Measurements from ENCODE around the gene DTNA.
"Not testable (repeated sequence)": the region's sequence is repeated elsewhere in the genome, so short reads cannot be mapped to it uniquely, and the experiment has no call there.

DNA sequence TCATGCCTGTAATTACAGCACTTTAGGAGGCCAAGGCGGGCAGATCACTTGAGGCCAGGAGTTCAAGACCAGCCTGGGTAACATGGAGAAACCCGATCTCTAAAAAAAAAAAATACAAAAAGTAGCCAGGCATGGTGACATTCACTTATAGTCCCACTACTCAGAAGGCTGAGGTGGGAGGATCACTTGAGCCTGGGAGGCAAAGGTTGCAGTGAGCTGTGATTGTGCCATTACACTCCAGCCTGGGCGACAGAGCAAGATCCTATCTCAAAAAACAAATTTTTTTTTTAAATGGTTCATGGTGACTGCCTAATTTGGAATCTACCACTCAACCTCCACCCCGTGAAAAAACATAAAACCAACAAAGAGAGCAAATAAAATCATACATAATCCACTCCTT is 212.5 kb downstream of the DTNA start:
- TF ChIP-seq POLR2AphosphoS5 (IDR thresholded peaks at IDR 0.05; ENCODE audit: low read depth, low read length); KDM4A (IDR thresholded peaks at IDR 0.05; ENCODE audit: low read depth, low read length, severe bottlenecking); NANOG (IDR thresholded peaks at IDR 0.05; ENCODE audit: insufficient read depth, low read depth, low read length, poor library complexity, severe bottlenecking); ASH2L (IDR thresholded peaks at IDR 0.05; ENCODE audit: low read length); POLR2A (IDR thresholded peaks at IDR 0.05; ENCODE audit: control extremely low read depth in 1 of 2, low read depth in 2 of 2, low read length in 2 of 2); SP1 (IDR thresholded peaks at IDR 0.05; ENCODE audit: low read depth, low read length); EP300 (IDR thresholded peaks at IDR 0.05; ENCODE audit: borderline replicate concordance in 1 of 2, low read depth in 2 of 2, low read length in 2 of 2); SUZ12 (IDR thresholded peaks at IDR 0.05; ENCODE audit: low read length): not testable (repeated sequence)
- TF ChIP-seq, protein P1, sequence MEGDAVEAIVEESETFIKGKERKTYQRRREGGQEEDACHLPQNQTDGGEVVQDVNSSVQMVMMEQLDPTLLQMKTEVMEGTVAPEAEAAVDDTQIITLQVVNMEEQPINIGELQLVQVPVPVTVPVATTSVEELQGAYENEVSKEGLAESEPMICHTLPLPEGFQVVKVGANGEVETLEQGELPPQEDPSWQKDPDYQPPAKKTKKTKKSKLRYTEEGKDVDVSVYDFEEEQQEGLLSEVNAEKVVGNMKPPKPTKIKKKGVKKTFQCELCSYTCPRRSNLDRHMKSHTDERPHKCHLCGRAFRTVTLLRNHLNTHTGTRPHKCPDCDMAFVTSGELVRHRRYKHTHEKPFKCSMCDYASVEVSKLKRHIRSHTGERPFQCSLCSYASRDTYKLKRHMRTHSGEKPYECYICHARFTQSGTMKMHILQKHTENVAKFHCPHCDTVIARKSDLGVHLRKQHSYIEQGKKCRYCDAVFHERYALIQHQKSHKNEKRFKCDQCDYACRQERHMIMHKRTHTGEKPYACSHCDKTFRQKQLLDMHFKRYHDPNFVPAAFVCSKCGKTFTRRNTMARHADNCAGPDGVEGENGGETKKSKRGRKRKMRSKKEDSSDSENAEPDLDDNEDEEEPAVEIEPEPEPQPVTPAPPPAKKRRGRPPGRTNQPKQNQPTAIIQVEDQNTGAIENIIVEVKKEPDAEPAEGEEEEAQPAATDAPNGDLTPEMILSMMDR (IDR thresholded peaks at IDR 0.05; ENCODE audit: control extremely low read depth in 1 of 3, insufficient read depth in 1 of 3, low read depth in 1 of 3, low read length in 3 of 3) = not testable (repeated sequence)
- TF ChIP-seq, protein P2, sequence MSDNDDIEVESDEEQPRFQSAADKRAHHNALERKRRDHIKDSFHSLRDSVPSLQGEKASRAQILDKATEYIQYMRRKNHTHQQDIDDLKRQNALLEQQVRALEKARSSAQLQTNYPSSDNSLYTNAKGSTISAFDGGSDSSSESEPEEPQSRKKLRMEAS (IDR thresholded peaks at IDR 0.05) = not testable (repeated sequence)
- TF ChIP-seq, protein P3, sequence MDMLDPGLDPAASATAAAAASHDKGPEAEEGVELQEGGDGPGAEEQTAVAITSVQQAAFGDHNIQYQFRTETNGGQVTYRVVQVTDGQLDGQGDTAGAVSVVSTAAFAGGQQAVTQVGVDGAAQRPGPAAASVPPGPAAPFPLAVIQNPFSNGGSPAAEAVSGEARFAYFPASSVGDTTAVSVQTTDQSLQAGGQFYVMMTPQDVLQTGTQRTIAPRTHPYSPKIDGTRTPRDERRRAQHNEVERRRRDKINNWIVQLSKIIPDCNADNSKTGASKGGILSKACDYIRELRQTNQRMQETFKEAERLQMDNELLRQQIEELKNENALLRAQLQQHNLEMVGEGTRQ (IDR thresholded peaks at IDR 0.05; ENCODE audit: low read length) = not testable (repeated sequence)
